ENCODE measurements around the gene GREB1L.

GRCh38 chr18:21522530-21522929 is 280.5 kb downstream of the GREB1L start:
- TF ChIP-seq, protein P1, sequence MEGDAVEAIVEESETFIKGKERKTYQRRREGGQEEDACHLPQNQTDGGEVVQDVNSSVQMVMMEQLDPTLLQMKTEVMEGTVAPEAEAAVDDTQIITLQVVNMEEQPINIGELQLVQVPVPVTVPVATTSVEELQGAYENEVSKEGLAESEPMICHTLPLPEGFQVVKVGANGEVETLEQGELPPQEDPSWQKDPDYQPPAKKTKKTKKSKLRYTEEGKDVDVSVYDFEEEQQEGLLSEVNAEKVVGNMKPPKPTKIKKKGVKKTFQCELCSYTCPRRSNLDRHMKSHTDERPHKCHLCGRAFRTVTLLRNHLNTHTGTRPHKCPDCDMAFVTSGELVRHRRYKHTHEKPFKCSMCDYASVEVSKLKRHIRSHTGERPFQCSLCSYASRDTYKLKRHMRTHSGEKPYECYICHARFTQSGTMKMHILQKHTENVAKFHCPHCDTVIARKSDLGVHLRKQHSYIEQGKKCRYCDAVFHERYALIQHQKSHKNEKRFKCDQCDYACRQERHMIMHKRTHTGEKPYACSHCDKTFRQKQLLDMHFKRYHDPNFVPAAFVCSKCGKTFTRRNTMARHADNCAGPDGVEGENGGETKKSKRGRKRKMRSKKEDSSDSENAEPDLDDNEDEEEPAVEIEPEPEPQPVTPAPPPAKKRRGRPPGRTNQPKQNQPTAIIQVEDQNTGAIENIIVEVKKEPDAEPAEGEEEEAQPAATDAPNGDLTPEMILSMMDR (conservative IDR thresholded peaks at IDR 0.05) = no peak
- no peak for TF ChIP-seq ZFX (IDR thresholded peaks at IDR 0.05)
